ENCODE measurements around the gene CTNNA3.

Gene CTNNA3

DNA sequence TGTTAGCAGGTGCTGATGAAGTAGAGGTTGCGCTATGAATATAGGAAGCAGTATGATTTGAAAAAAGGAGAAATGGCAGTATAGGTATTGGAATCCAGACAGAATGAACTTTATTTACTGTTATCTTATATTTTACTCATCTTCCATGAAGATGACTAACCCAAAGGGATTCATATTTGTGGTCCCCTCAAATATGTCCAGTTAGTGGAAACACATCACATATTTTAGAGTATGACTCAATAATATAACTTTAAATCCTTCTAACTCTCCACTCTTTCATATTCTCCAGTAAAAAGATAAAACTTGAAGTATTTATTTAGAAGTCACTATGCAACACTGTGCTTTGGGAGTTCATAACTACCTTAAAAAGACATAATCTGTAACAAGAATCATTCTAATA is 1056.6 kb downstream of the CTNNA3 start:
- no CpG with 5 or more reads among the region's 1 CpG for WGBS (ENCODE audit: insufficient coverage)

DNA sequence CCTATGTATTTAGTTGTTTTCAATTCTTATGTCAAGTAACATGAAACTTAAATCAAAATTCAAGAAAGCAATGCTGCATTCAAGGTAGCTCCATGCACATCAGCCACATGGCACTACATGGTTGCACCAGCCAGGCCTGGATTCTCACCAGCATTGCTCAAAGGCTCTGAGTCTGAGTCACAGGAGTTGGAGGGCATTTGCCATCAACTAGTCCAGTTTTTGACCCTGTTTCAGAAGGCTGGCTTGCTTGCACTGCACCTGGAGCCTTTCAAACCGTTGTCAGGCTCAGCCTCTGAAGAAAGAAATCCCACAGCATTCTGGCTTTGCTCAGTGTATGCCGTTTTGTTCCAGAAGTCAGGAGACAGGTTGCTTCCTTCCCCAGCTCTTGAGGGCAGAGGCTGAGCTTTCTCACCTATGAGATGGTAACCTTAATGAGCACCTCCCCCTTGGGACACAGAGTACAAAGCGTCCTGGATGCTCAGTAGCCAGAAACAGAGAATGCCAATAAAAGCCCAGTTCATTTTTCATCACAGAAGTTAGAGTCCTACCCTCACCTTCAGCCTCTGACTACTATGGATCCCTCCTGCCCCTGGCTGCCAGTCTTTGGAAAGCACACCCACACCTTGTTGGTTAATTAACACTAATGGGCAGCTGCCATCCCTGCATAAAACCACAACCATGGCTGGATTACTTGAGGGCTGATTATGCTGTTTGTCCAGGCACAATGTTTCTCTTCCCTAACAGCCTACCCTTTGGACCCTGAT is 1058.5 kb downstream of the CTNNA3 start:
- Histone ChIP-seq H3K36me3 (ENCODE audit: control insufficient read depth in 4 of 4, insufficient read depth in 4 of 4, low read length in 3 of 4) (no peaks in the 10 kb centered on the region), H3K4me1 (ENCODE audit: control extremely low read depth in 1 of 4, control insufficient read depth in 4 of 4, insufficient read depth in 4 of 4, low read length in 3 of 4) (no peaks in the 10 kb centered on the region), H3K4me3 (ENCODE audit: control insufficient read depth in 1 of 7, extremely low read depth in 1 of 7, insufficient read depth in 4 of 7, low read depth in 2 of 7, low read length in 6 of 7) (no peak overlapping the region), H3K27me3 (replicated peaks in 2 of 5; ENCODE audit: control insufficient read depth in 4 of 5, insufficient read depth in 5 of 5, low read length in 4 of 5) (no peaks in the 10 kb centered on the region), H3K9me3 (ENCODE audit: control extremely low read depth in 1 of 5, control insufficient read depth in 4 of 5, insufficient read depth in 2 of 5, low read depth in 1 of 5, low read length in 4 of 5) (no peaks in the 10 kb centered on the region), H3K27ac (ENCODE audit: insufficient read depth in 1 of 2, low read depth in 1 of 2, low read length in 2 of 2, poor library complexity in 1 of 2, severe bottlenecking in 2 of 2) (no peak overlapping the region)
- ChIA-PET CTCF (no interaction called here), POLR2A (no interaction called here)
- WGBS (ENCODE audit: insufficient coverage) = 93% methylated on average over 2 of the region's 3 CpGs
- DNase-seq = no peak

More for the DNA sequence above, 1056.6 kb downstream of the CTNNA3 start:
- no peaks in the 10 kb centered on the region for H3K9me3 ChIP-seq (ENCODE audit: control extremely low read depth in 1 of 5, control insufficient read depth in 4 of 5, insufficient read depth in 2 of 5, low read depth in 1 of 5, low read length in 4 of 5)
- CTCF ChIA-PET = no interaction called here
- H3K4me3 ChIP-seq (ENCODE audit: control insufficient read depth in 1 of 7, extremely low read depth in 1 of 7, insufficient read depth in 4 of 7, low read depth in 2 of 7, low read length in 6 of 7) = no peak overlapping the region
- no peaks in the 10 kb centered on the region for H3K36me3 ChIP-seq (ENCODE audit: control insufficient read depth in 4 of 4, insufficient read depth in 4 of 4, low read length in 3 of 4)
- POLR2A ChIA-PET = no interaction called here
- no peak overlapping the region for H3K27ac ChIP-seq (ENCODE audit: insufficient read depth in 1 of 2, low read depth in 1 of 2, low read length in 2 of 2, poor library complexity in 1 of 2, severe bottlenecking in 2 of 2)
- H3K4me1 ChIP-seq (ENCODE audit: control extremely low read depth in 1 of 4, control insufficient read depth in 4 of 4, insufficient read depth in 4 of 4, low read length in 3 of 4) = no peaks in the 10 kb centered on the region
- no peaks in the 10 kb centered on the region for H3K27me3 ChIP-seq (replicated peaks in 2 of 5; ENCODE audit: control insufficient read depth in 4 of 5, insufficient read depth in 5 of 5, low read length in 4 of 5)
- DNase-seq = no peak

DNA sequence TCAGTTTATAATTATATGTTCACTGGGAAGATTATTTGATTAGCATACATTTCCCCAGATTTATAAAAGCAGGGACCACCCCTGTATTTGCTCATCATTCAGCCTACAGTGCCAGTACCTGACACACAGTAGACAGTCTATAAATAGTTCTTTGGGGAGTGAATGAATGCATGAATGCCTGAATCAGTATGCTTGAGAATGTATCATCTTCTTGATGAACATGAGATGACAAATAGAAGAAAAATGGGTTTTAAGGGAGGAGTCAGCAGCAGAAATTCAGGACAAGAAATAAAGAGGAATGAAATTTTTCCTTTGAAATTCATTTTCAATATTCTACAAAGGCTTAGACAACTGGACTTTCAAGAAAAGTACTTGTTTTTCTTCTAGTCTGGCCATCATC is 1066.0 kb downstream of the CTNNA3 start:
- H3K4me3 ChIP-seq (ENCODE audit: control insufficient read depth in 1 of 7, extremely low read depth in 1 of 7, insufficient read depth in 4 of 7, low read depth in 2 of 7, low read length in 6 of 7) = no peak overlapping the region
- H3K27me3 ChIP-seq (replicated peaks in 2 of 5; ENCODE audit: control insufficient read depth in 4 of 5, insufficient read depth in 5 of 5, low read length in 4 of 5) = no peaks in the 10 kb centered on the region
- no peak for DNase-seq
- ChIA-PET CTCF (no interaction called here), POLR2A (no interaction called here)
- H3K4me1 ChIP-seq (ENCODE audit: control extremely low read depth in 1 of 4, control insufficient read depth in 4 of 4, insufficient read depth in 4 of 4, low read length in 3 of 4) = no peaks in the 10 kb centered on the region
- H3K36me3 ChIP-seq (ENCODE audit: control insufficient read depth in 4 of 4, insufficient read depth in 4 of 4, low read length in 3 of 4) = no peaks in the 10 kb centered on the region
- H3K27ac ChIP-seq (ENCODE audit: insufficient read depth in 1 of 2, low read depth in 1 of 2, low read length in 2 of 2, poor library complexity in 1 of 2, severe bottlenecking in 2 of 2) = no peak overlapping the region
- no peaks in the 10 kb centered on the region for H3K9me3 ChIP-seq (ENCODE audit: control extremely low read depth in 1 of 5, control insufficient read depth in 4 of 5, insufficient read depth in 2 of 5, low read depth in 1 of 5, low read length in 4 of 5)

DNA sequence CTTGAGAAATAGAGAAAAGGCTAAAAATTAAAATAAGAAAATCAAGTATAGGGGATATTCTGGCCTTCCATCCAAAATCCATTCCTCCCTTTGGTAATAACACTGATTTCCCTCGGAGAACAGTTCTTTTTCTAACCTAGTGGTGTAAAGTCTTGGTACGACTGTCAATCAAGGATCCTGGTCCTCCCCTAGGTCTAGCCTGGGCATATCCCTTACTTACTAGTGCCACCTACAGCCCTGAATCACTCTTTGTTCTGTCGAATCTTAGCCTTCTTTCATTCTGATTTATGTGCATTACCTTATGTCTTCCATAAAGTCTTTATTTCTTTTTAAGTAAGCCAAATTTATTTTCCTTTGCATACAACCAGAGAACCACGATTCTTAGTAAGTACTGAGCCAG is 1068.8 kb downstream of the CTNNA3 start:
- ChIA-PET POLR2A (no interaction called here), CTCF (no interaction called here)
- no peak for DNase-seq
- no peaks in the 10 kb centered on the region for H3K4me1 ChIP-seq (ENCODE audit: control extremely low read depth in 1 of 4, control insufficient read depth in 4 of 4, insufficient read depth in 4 of 4, low read length in 3 of 4)
- H3K27ac ChIP-seq (ENCODE audit: insufficient read depth in 1 of 2, low read depth in 1 of 2, low read length in 2 of 2, poor library complexity in 1 of 2, severe bottlenecking in 2 of 2) = no peak overlapping the region
- no peaks in the 10 kb centered on the region for H3K36me3 ChIP-seq (ENCODE audit: control insufficient read depth in 4 of 4, insufficient read depth in 4 of 4, low read length in 3 of 4)
- no peak overlapping the region for H3K4me3 ChIP-seq (ENCODE audit: control insufficient read depth in 1 of 7, extremely low read depth in 1 of 7, insufficient read depth in 4 of 7, low read depth in 2 of 7, low read length in 6 of 7)
- no peaks in the 10 kb centered on the region for H3K9me3 ChIP-seq (ENCODE audit: control extremely low read depth in 1 of 5, control insufficient read depth in 4 of 5, insufficient read depth in 2 of 5, low read depth in 1 of 5, low read length in 4 of 5)
- no peaks in the 10 kb centered on the region for H3K27me3 ChIP-seq (replicated peaks in 2 of 5; ENCODE audit: control insufficient read depth in 4 of 5, insufficient read depth in 5 of 5, low read length in 4 of 5)
- WGBS (ENCODE audit: insufficient coverage) = 77% methylated on average over 2 of the region's 4 CpGs

DNA sequence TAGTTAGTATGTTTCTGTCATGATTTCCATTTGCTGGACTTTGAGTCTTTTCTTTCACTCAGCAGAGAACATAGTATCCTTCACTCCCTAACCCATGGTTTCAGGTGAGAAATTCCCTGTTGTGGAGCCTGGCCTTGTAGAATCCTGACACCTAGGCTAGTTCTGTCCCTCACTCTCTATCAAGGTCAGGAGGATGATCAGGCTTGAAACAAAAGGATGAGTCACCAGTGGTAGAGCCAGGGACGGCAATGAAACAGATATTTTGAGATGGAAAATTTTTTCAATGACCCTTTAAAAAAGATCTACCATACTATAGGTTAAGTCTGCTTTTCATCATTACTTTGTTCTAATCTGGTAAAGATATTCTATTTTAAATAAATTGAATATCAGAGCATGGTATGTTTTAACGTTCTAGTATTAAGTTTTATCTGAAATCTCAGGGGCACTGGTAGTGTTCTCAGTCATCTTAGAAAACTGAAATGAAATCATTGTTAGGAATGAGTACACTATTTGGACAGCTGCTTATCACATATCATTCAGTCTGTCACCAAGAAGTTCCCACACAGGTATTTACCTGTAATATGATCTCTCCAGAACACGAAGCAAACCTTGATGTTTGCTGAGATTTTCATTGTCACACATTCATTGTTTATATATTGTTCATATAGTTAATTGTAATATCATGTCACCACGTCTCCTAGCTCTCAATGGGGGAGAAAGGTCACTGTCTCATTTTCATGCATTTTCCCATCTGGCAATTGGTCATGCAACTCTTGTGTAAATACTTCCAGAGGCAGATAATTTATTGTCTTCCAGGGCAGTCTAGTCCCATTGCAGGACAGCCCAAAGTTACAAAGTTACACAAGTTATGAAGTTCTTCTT is 1070.0 kb downstream of the CTNNA3 start:
- DNase-seq = no peak
- POLR2A ChIA-PET = no interaction called here
- no CpG with 5 or more reads among the region's 4 CpGs for WGBS (ENCODE audit: insufficient coverage)

DNA sequence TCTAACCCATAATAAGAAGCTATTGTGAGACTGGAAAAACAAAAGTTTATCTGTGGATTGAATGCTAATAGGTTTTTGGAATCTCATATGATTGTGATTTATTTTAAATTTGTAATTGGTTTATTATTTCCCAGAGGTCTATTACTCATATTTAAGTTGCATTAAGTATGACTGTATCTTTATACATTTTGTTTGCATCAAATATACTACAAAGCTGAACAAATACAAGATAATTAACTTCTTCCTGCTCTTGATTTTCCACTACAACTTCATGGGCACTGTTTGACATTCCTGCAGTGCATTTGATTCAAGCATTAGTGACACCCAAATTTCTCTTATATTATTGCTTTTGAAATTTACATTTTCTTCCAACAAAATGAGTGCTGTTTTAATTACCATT is 1073.9 kb downstream of the CTNNA3 start:
- POLR2A ChIA-PET = no interaction called here
- CTCF ChIA-PET = no interaction called here
- H3K36me3 ChIP-seq (ENCODE audit: control insufficient read depth in 4 of 4, insufficient read depth in 4 of 4, low read length in 3 of 4) = no peaks in the 10 kb centered on the region

More for the DNA sequence above, 1070.0 kb downstream of the CTNNA3 start:
- Histone ChIP-seq H3K27ac (ENCODE audit: insufficient read depth in 1 of 2, low read depth in 1 of 2, low read length in 2 of 2, poor library complexity in 1 of 2, severe bottlenecking in 2 of 2) (no peak overlapping the region), H3K4me1 (ENCODE audit: control extremely low read depth in 1 of 4, control insufficient read depth in 4 of 4, insufficient read depth in 4 of 4, low read length in 3 of 4) (no peaks in the 10 kb centered on the region), H3K9me3 (ENCODE audit: control extremely low read depth in 1 of 5, control insufficient read depth in 4 of 5, insufficient read depth in 2 of 5, low read depth in 1 of 5, low read length in 4 of 5) (no peaks in the 10 kb centered on the region), H3K4me3 (ENCODE audit: control insufficient read depth in 1 of 7, extremely low read depth in 1 of 7, insufficient read depth in 4 of 7, low read depth in 2 of 7, low read length in 6 of 7) (no peak overlapping the region), H3K36me3 (ENCODE audit: control insufficient read depth in 4 of 4, insufficient read depth in 4 of 4, low read length in 3 of 4) (no peaks in the 10 kb centered on the region), H3K27me3 (replicated peaks in 2 of 5; ENCODE audit: control insufficient read depth in 4 of 5, insufficient read depth in 5 of 5, low read length in 4 of 5) (no peaks in the 10 kb centered on the region)
- CTCF ChIA-PET = no interaction called here

DNA sequence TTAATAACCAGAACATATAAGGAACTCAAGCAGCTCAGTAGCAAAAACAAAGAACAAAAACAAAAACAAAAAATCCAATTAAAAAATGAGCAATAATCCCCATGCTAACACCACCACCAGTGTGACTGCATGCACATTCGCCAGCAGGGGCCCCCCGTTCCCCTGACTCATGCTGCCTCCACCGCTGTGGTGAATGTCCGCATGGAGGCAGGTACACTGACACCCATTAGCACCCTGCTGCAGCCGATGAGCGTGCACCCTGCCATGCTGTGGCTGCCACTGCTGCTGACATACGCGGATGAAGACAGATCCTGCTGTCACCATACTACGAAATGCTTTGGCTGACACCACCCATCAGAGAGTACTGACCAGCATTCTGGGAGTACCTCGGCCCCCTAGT is 1091.8 kb downstream of the CTNNA3 start:
- Histone ChIP-seq H3K4me3 (ENCODE audit: control insufficient read depth in 1 of 7, extremely low read depth in 1 of 7, insufficient read depth in 4 of 7, low read depth in 2 of 7, low read length in 6 of 7) (no peak overlapping the region), H3K36me3 (ENCODE audit: control insufficient read depth in 4 of 4, insufficient read depth in 4 of 4, low read length in 3 of 4) (no peaks in the 10 kb centered on the region), H3K27ac (ENCODE audit: insufficient read depth in 1 of 2, low read depth in 1 of 2, low read length in 2 of 2, poor library complexity in 1 of 2, severe bottlenecking in 2 of 2) (no peak overlapping the region), H3K9me3 (ENCODE audit: control extremely low read depth in 1 of 5, control insufficient read depth in 4 of 5, insufficient read depth in 2 of 5, low read depth in 1 of 5, low read length in 4 of 5) (peaks cover 0 to 3% (median 0%) of the 10 kb centered on the region in 5 experiments), H3K27me3 (replicated peaks in 2 of 5; ENCODE audit: control insufficient read depth in 4 of 5, insufficient read depth in 5 of 5, low read length in 4 of 5) (no peaks in the 10 kb centered on the region), H3K4me1 (ENCODE audit: control extremely low read depth in 1 of 4, control insufficient read depth in 4 of 4, insufficient read depth in 4 of 4, low read length in 3 of 4) (no peaks in the 10 kb centered on the region)
- WGBS (ENCODE audit: insufficient coverage) = 93% methylated on average over 10 of the region's 10 CpGs
- CTCF ChIA-PET = no interaction called here
- POLR2A ChIA-PET = no interaction called here
- DNase-seq = no peak

More for the DNA sequence above, 1073.9 kb downstream of the CTNNA3 start:
- no peak for DNase-seq
- Histone ChIP-seq H3K27ac (ENCODE audit: insufficient read depth in 1 of 2, low read depth in 1 of 2, low read length in 2 of 2, poor library complexity in 1 of 2, severe bottlenecking in 2 of 2) (no peak overlapping the region), H3K27me3 (replicated peaks in 2 of 5; ENCODE audit: control insufficient read depth in 4 of 5, insufficient read depth in 5 of 5, low read length in 4 of 5) (no peaks in the 10 kb centered on the region), H3K4me3 (ENCODE audit: control insufficient read depth in 1 of 7, extremely low read depth in 1 of 7, insufficient read depth in 4 of 7, low read depth in 2 of 7, low read length in 6 of 7) (no peak overlapping the region), H3K9me3 (ENCODE audit: control extremely low read depth in 1 of 5, control insufficient read depth in 4 of 5, insufficient read depth in 2 of 5, low read depth in 1 of 5, low read length in 4 of 5) (no peaks in the 10 kb centered on the region), H3K4me1 (ENCODE audit: control extremely low read depth in 1 of 4, control insufficient read depth in 4 of 4, insufficient read depth in 4 of 4, low read length in 3 of 4) (no peaks in the 10 kb centered on the region)
